Measurements from ENCODE around the gene CCDC197.

CCDC197 gene

DNA sequence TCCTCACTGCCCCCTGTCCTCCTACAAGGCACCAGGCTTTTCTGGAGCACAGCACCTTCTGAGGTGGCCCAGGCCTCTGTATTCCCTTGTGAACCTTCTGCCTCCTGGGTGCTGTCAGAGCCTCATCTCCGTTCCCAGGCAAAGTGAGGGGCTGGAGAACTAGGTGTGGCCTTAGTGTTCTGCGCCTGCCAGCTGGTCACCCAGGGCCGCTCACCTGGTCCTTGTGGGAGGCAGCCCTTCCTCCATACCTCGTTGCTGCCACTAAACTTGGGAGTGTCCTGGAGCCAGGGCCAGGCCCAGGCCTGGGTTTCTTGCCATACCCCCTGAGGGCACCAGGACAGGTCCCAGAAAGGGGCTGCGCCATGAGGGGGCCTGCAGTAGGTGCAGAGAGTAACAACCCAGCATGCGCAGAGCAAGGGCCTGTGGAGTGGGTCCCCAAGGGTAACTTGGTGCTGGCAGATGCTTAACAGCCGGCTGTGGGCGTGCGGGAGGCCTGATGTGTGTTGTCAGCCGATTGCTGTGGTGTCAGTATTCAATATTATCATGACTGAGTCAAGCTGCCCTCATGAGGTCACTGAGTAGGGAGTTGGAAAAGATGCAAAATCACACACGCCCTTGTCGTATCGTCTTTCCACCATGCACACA is 46.1 kb downstream of the CCDC197 start:
- DNase-seq (ENCODE audit: low spot score): peak; percentile 30

DNA sequence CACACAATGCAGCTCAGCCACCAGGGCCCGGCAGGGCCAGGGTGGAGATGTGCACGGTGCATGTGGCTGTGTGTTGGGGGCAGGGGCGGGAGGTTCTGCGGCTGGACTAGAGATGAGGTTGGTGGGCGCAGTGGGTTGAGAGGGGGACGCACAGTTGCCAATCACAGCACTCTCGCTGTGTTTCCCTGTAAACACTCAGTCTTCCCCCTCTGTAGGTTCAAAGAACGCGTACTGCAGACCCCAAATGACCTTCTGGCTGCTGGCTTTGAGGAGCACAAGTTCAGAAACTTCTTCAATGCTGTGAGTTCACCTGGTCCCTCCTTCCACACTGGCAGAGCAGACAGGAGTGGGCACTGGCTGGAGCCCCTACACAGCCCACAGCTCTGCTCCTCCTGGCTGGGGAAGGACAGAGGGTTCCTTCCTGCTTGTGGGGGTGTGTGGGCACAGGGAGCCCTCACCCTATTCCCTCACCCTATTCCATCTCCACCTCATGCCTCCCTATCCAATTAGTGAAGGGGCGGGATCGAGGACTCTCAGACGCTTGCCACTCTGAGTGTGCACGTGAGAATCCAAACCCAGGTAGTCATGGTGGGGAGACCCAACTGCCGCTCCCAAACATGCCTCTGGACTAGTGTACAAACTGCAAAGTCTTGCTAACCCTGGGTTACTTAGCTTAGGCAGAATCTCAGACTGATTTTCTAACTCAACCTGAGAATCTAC is 46.8 kb downstream of the CCDC197 start:
- DNase-seq (ENCODE audit: low spot score): no peak

DNA sequence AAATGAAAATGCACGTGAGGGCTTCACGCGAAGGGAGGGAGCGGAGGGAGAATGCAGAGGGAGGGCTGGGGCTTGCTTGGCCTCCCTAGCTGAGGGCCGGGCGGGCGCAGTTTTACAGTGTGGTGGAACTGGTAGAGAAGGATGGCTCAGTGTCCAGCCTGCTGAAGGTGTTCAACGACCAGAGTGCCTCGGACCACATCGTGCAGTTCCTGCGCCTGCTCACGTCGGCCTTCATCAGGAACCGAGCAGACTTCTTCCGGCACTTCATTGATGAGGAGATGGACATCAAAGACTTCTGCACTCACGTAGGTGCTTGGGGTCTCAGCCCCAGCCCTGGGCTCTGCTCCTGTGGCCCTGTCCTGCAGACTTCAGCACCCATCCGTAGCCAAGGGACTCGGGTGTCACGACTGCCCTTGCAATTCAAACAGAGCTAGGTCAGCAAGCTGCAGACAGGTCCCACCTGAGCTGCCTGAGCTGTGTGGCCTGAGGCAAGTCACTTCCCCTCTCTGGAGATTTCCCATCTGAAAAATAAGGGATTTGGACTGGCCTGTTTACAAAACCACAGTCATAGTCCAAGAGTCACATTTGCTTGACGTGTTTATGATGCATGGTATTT is 47.5 kb downstream of the CCDC197 start:
- DNase-seq (ENCODE audit: low spot score): no peak

DNA sequence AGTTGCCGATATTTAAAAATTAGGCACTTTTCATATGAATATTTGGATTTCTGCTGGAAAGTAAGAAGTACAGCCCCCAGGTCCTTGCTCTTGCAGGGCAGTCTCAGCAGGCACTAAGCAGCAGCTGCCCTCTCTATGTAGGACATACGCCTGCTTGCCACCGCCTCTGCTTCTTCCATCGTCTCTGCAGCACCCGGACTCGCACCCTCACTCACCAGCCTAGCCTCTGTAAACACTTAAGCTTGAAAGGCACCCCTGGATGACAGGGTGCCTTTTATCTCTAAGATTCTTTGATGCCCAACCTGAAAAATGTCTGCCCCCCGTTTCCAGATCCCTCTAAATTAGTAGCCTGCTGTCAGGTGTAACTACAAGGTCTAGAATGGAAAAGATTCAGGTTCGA is 48.0 kb downstream of the CCDC197 start:
- DNase-seq (ENCODE audit: low spot score): no peak

DNA sequence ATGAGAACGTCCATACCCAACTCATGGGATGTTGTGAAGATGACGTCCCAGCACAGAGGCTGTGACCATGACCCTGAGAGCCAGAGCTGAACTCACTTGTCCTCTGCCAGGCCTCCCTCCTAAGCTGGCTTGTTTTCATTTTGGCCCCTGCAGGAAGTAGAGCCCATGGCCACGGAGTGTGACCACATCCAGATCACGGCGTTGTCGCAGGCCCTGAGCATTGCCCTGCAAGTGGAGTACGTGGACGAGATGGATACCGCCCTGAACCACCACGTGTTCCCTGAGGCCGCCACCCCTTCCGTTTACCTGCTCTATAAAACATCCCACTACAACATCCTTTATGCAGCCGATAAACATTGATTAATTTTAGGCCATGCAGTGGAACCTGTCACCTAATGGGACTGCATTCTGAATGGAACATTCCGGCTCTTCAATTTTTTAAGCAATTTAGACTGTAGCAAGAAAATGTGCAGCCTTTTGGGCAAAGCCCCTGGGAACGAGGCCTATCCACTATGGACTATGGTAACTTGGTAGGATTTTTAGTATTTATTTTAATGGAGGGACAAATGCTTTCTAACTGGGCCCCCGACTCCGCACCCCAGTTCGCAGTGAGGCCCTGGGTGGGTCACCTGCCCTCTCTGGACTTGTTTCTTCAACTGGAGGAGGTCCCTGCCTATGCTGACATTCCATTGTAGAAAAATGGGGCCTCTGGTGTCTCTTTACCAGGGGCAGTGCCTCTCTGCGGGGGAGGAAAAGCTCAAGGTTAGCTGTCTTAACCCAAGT is 48.7 kb downstream of the CCDC197 start:
- DNase-seq (ENCODE audit: low spot score): no peak

DNA sequence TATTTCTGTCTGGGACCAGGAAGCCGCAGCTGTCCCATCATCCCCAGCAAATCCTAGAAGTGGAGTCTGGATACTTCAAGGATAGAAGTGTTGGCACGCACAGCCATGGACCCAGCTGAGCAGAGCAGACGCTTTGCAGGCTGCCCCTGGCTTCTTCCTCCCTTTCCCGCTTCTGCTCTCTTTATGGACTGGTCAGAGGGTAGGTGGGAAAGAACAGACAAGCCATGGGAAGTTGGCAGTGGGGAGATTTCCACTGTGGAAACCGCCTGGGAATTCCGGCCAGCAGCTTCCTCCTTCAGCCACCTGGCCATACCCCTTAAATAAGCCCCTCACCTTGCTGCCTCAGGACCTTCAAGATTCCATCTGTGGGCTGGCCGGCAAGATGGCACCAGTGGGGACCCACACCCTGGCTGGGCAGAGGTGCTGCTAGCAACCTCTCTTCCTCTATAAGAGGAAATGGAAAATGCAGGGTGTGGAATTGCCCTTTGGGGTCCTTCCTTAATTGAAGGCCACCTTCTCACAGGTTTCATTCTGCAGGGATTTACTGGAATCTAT is 49.7 kb downstream of the CCDC197 start:
- DNase-seq (ENCODE audit: low spot score): no peak

DNA sequence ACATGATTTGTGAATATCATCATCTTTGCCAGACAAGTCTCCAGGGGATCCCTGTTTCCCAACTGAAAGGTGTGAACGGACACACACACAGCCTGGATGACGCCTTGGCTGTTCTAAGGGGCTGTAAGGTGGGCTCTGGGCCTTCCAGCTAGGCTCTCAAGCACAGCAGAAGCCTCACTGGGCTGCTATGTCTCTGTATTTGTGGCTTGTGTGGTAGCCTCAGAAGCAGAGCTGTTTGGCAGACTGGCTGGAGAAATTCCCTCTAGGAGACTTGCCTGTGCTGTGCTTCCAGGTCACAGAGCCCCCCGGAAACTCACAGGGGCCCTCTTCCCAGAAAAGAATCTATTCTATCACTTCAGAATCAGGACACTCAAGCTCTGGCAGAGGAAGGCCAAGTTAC is 50.5 kb downstream of the CCDC197 start:
- no peak for DNase-seq (ENCODE audit: low spot score)

DNA sequence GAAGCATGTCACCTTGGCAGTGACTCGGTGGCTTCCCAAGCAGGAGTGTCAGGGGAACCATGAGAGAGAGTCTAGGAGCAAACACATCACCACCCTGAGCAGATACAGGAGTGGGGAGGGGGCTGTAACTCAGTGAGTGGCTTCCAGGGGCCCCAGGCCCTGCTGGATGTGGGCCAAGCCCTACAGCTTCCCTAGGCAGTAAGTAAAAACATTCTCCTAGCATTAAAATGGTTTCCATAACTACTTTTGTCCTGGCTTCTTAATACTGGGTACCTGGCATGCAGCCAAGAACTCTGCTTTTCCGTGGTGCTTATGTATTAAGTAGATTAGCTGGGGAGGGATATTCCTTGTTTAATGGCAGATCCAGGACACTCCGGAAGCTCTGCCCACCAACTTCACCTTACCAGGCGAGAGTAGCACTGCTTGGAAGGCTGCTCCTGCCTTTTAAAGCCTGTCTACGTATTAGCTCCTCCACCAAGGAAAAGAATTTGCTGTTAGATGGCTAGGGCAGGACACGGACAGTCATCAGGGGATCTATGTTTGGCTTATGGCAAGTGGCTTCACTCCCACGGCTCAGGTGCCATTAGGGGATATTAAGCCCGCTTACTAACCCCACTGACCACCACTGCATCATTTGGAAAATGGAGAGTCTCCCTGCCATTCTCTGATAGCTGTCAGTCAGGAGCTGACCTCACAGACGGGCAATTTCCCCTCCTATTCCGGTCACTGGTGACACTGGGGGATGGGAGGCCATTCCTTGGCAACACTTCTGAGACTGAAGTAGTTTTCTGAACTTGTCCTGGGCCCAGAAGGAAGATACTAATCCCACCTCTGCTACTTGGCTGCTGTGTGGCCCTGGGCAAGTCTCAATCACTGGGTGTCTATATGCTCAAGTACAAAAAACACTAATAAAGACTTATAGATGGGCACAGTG is 51.9 kb downstream of the CCDC197 start:
- DNase-seq (ENCODE audit: low spot score): no peak

DNA sequence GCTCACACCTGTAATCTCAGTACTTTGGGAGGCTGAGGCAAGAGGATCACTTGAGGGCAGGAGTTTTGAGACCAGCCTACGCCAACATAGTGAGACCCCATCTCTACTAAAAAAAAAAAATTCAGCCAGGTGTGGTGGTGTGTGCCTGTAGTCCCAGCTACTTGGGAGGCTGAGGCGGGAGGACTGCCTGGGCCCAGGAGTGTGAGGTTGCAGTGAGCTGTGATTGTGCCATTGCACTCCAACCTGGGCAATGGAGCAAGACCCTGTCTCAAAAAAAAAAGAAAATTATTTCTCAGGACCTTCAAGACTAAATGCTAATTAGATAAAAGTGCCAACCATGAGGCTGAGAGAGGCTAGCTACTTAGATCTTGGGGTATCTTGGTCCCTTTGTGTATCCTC is 52.5 kb downstream of the CCDC197 start:
- no peak for DNase-seq (ENCODE audit: low spot score)

DNA sequence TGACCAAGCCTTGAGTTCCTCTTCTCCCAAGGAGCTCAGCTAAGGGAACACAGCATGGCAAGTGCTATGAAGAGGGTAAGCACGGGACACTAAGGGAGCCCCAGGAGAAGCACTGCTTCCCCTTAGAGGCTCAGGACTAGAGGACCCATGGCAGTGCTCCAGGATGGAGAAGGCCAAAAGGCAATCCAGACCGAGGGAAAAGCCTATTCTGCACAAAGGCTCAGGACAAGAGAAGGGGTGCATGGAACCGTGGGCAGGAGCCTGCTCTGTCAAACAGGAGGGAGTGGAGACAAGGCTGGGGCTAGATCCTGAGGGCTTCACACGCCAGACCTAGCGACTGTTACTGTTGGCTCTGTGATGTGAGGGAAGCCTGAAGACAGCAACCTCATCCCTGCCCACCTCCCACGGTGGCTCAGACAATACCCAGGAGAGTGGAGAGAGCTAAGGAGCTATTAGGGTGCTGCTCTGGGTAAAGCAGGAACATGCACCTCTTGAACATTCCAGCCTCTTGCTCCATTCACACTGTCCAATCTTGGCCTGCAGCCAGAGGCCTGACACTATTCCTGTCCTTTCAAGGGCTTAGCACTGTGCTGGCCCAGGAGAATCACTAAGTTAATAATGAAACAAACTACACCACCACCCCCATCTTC is 53.3 kb downstream of the CCDC197 start:
- no peak for DNase-seq (ENCODE audit: low spot score)

DNA sequence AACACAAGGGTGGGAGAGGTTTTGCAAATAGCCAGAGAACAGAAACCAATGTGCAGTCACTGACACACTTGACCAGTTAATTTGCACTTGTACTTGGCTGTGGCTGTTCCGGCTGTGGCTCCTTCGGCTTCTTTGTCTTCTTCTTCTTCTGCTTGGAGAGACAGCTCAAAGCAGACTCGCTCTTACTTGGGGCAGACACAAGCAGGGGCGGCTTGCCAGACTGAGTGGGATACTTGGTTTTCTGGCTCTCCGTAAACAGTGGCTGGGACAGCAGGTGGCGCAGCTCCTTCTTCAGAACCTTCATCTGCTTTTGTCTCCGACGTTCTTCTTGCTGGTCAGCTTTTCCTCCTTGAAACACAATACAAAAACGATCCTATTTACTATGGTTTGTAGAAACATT is 54.0 kb downstream of the CCDC197 start:
- DNase-seq (ENCODE audit: low spot score): peak; percentile 34

DNA sequence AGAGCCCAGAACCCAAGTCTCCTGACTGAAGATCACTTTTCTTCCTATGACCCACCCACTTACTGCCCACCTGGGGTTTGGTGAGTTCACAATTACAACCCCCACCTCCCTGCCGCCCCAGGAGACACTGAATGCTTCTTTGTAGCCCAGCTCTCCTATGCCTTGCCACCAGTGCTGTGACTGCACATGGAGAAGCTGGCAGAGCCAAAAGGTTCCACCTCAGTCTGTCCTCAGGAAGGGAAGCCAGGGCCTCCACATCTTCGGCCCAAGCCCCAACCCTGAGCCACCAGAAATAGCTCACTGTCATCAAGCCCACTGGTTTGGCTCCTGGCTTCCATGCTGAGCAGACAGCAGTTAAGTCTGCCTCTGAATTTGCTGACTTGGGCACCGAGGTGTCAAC is 54.7 kb downstream of the CCDC197 start:
- no peak for DNase-seq (ENCODE audit: low spot score)

DNA sequence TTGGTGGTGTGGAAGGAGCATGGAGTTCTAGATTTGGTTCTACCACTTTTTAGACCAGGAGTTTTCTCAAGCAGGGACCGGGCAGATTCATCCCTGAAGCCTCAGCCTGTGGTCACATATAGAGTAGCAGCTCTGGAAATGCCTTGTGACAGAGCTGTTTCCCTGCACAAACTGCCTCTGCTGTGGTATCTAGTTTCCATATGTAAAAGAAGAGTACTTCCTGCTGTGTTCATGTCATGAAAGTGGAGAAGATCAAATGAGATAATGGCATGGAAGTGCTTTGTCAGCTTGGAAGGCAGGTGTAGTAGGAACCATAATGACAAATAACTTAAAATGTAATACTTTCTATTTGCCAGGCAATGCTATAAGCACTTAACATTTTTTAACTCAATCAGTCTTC is 55.1 kb downstream of the CCDC197 start:
- no peak for DNase-seq (ENCODE audit: low spot score)

DNA sequence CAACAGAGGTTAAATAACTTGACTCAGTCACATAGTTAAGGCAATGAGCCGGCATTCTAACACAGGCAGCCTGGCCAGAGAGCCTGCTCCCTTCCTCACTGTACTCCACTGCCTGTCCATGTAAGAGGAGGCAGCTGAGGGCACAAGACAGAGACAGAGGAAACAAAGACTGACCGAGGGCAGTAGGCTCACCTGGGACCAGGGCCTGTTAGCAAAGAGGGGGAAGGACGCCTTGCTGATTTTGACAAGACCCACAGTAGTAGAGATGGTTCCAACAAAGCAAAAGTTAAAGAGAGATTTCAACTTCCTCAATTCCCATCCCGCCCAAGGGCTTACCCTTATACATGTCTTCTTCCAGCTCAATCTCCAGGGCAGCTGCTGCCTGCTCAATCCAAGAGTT is 55.6 kb downstream of the CCDC197 start:
- DNase-seq (ENCODE audit: low spot score): no peak

DNA sequence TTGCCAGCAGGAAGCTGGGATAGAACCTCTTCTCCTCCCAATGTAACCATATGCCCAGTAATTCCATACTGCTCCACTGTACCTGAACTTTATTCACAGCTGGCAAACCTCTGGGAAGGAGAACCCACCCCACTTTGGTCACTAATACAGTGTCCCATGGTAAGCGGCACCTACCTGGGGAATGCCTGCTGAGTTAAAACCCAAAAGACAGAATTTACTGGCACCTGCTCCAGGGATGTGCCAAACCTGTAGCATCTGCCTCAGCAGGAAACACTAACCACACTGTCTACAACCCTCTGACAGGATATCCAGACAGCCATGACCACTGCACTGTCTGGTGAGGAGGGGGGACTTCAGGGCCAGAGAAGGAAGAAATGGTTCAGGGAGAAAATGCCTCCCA is 57.3 kb downstream of the CCDC197 start:
- no peak for DNase-seq (ENCODE audit: low spot score)

DNA sequence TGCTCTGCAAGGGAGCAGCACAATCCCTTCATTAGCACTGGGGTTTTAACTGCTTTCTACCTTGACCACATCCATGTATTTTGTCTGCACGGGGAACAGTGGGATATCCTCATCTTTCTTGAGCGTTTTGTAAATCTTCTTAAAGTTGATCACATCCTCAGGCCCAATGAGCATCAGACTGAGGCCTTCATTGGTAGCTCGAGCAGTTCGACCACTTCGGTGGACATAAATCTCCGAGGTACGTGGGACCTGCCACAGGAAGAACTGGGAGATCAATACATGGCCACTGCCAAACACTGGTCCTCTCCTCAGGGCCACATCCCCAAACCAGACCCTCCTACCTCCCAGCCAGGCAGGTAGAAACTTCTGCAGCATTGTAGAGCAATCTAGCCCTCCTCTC is 57.8 kb downstream of the CCDC197 start:
- DNase-seq (ENCODE audit: low spot score): no peak

DNA sequence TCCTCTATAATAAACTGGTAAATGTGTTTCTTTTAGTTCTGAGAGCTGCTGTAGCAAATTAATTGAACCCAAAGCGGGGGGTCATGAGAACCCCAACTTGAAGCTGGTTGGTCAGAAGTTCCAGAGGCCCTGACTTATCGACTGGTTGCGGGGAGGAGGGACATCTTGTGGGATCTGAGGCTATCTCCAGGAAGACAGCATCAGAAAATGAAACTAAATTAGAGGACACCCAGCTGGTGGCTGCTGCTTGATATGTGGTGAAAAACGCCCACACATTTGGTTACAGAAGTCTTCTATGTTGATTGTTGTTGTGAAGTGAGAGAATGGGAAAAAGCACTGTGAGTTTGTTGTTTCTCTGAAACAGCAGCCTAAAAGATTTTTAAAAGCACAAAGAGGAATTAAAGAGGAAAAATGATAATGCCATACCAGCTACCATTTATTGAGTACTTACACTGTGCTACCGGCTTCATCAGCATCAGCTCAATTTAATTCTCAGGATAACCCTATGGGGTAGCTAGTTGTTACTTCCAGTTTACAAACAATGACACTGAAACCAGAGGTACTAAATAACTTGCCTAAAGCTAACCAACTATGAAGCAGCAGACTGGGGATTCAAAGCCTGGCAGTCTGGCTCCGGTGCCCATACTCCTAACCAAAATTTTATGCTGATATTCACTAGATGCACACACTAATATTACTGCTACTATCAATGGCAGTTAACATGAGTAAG is 59.6 kb downstream of the CCDC197 start:
- no peak for DNase-seq (ENCODE audit: low spot score)

DNA sequence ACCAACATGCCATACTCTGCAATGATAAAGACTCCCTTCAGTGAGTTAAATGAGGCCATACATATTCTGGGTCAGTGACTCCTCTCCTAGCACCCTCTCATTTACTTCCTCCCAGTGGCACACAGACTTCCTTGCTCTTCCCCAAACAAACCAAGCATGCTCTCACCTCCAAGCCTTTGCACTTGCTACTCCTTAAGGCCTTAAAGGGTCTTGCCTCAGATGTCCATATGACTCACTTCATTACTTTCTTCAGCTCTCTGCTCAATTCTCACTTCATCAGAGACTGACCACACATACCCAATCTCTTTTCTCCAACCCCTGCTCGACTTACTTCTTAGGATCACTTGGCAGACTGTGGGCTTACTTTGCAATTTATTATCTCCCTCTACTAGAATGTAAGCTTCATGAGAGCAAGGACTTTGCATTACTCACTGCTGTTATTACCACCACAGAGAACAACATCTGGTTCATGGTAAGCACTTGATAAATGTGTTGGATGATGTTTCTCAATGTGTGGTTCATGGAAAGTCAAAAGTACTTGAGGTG is 61.1 kb downstream of the CCDC197 start:
- DNase-seq (ENCODE audit: low spot score): no peak

All from AG20443 (cell line).